CD1c-positive myeloid dendritic cell (primary cell): ENCODE results near the gene AGBL1.
A peak's percentile ranks its signal among the peaks of the same experiment; 100 is the strongest.

Experiments
- DNase-seq: peaks from one replicate; pipeline ENCODE4 v3.0.0-alpha.2; 2016; ENCODE audit errors: extremely low spot score

The AGBL1 gene

GRCh38 chr15:86590461-86590860 lies 510.8 kb downstream of the AGBL1 start:
- no peak for DNase-seq

- DNase-seq: no peak
Observed at GRCh38 chr15:86591158-86591557, 511.5 kb downstream of the AGBL1 start.

GRCh38 chr15:86591994-86592735 lies 512.5 kb downstream of the AGBL1 start:
- DNase-seq: no peak

GRCh38 chr15:86595741-86596140 lies 516.1 kb downstream of the AGBL1 start:
- no peak for DNase-seq

GRCh38 chr15:86603466-86603865 lies 523.8 kb downstream of the AGBL1 start:
- DNase-seq: no peak

- no peak for DNase-seq
Observed at GRCh38 chr15:86608461-86609205, 529.0 kb downstream of the AGBL1 start.

GRCh38 chr15:86609275-86609674 lies 529.6 kb downstream of the AGBL1 start:
- no peak for DNase-seq

- DNase-seq: no peak
Observed at GRCh38 chr15:86610038-86610437, 530.4 kb downstream of the AGBL1 start.

- peak; percentile 15 for DNase-seq
Observed at GRCh38 chr15:86611417-86612040, 531.9 kb downstream of the AGBL1 start.

GRCh38 chr15:86615411-86615810 lies 535.7 kb downstream of the AGBL1 start:
- no peak for DNase-seq

- DNase-seq: no peak
Observed at GRCh38 chr15:86615816-86616215, 536.1 kb downstream of the AGBL1 start.

- no peak for DNase-seq
Observed at GRCh38 chr15:86616771-86617170, 537.1 kb downstream of the AGBL1 start.

GRCh38 chr15:86620157-86620556 lies 540.5 kb downstream of the AGBL1 start:
- DNase-seq: no peak

- no peak for DNase-seq
Observed at GRCh38 chr15:86620641-86621349, 541.1 kb downstream of the AGBL1 start.

- DNase-seq: no peak
Observed at GRCh38 chr15:86623236-86623635, 543.6 kb downstream of the AGBL1 start.

GRCh38 chr15:86624261-86625036 lies 544.8 kb downstream of the AGBL1 start:
- peak; percentile 6 for DNase-seq

GRCh38 chr15:86629409-86630356 lies 550.0 kb downstream of the AGBL1 start:
- no peak for DNase-seq

GRCh38 chr15:86630946-86631345 lies 551.3 kb downstream of the AGBL1 start:
- DNase-seq: no peak

GRCh38 chr15:86634146-86634545 lies 554.5 kb downstream of the AGBL1 start:
- no peak for DNase-seq

- no peak for DNase-seq
Observed at GRCh38 chr15:86634992-86635638, 555.4 kb downstream of the AGBL1 start.
